ENCODE measurements around the gene NHSL2. TPM values are rescaled to one million over a fixed set of nuclear protein-coding genes. Genes with fewer than 3 reads are reported as not detected.
"Not testable (repeated sequence)": the region's sequence is repeated elsewhere in the genome, so short reads cannot be mapped to it uniquely, and the experiment has no call there.

NHSL2 gene
- total and polyA plus RNA-seq, 4 experiments from 2014 or later: 8.1 to 27.2 (median 10.6) TPM

- Histone ChIP-seq H3K9me3 (ENCODE audit: control insufficient read depth in 1 of 2, low read length in 2 of 2) (no peaks in the 10 kb centered on the region), H3K36me3 (ENCODE audit: insufficient read depth, low read length) (no peaks in the 10 kb centered on the region), H3K4me1 (ENCODE audit: insufficient read depth, low read length) (peaks cover 11% of the 10 kb centered on the region), H3K4me3 (ENCODE audit: low read length in 2 of 2) (no peak overlapping the region), H3K27me3 (ENCODE audit: insufficient read depth, low read length) (no peaks in the 10 kb centered on the region), H3K27ac (ENCODE audit: low read depth, low read length) (no peak overlapping the region)
- intact Hi-C loops (cut with micrococcal nuclease): no loop called here
- CTCF ChIA-PET (ENCODE audit: partially characterized antibody): no interaction called here
- H3K36me3 Mint-ChIP-seq: no peaks in the 10 kb centered on the region
- DNase-seq: no peak
- H3K9me3 Mint-ChIP-seq: no peaks in the 10 kb centered on the region
- no peaks in the 10 kb centered on the region for H3K27me3 Mint-ChIP-seq
- POLR2A ChIA-PET (ENCODE audit: partially characterized antibody): no interaction called here
- no peak overlapping the region for H3K4me3 Mint-ChIP-seq
- H3K4me1 Mint-ChIP-seq: peaks cover 8 to 27% (median 16%) of the 10 kb centered on the region in 4 donors
- H3K27ac Mint-ChIP-seq: no peak overlapping the region
Observed at GRCh38 chrX:72053508-72053907, 142.9 kb downstream of the NHSL2 start.

- H3K9me3 Mint-ChIP-seq: no peaks in the 10 kb centered on the region
- peaks cover 10 to 23% (median 16%) of the 10 kb centered on the region in 4 donors for H3K4me1 Mint-ChIP-seq
- DNase-seq: no peak
- Histone ChIP-seq H3K27me3 (ENCODE audit: insufficient read depth, low read length) (no peaks in the 10 kb centered on the region), H3K4me3 (ENCODE audit: low read length in 2 of 2) (no peak overlapping the region), H3K36me3 (ENCODE audit: insufficient read depth, low read length) (no peaks in the 10 kb centered on the region), H3K9me3 (ENCODE audit: control insufficient read depth in 1 of 2, low read length in 2 of 2) (no peaks in the 10 kb centered on the region), H3K27ac (ENCODE audit: low read depth, low read length) (no peak overlapping the region), H3K4me1 (ENCODE audit: insufficient read depth, low read length) (peaks cover 9% of the 10 kb centered on the region)
- no peak overlapping the region for H3K4me3 Mint-ChIP-seq
- CTCF ChIA-PET (ENCODE audit: partially characterized antibody): interaction anchor here (1.3 kb wide), 1 partner anchor 27 kb away, joined by 3 read pairs; no protein-coding TSS in a partner anchor
- no peaks in the 10 kb centered on the region for H3K36me3 Mint-ChIP-seq
- POLR2A ChIA-PET (ENCODE audit: partially characterized antibody): no interaction called here
- intact Hi-C loops (cut with micrococcal nuclease): no loop called here
- H3K27ac Mint-ChIP-seq: no peak overlapping the region
- no peaks in the 10 kb centered on the region for H3K27me3 Mint-ChIP-seq
Observed at GRCh38 chrX:72054779-72055489, 144.3 kb downstream of the NHSL2 start.

- CTCF ChIA-PET (ENCODE audit: partially characterized antibody): interaction anchor here (1.2 kb wide), 1 partner anchor 35 kb away, joined by 6 read pairs; no protein-coding TSS in a partner anchor
- no peaks in the 10 kb centered on the region for H3K9me3 Mint-ChIP-seq
- no peak overlapping the region for H3K27ac Mint-ChIP-seq
- no peak for DNase-seq
- no peak overlapping the region for H3K4me3 Mint-ChIP-seq
- intact Hi-C loops (cut with micrococcal nuclease): no loop called here
- Histone ChIP-seq H3K27ac (ENCODE audit: low read depth, low read length) (no peak overlapping the region), H3K36me3 (ENCODE audit: insufficient read depth, low read length) (no peaks in the 10 kb centered on the region), H3K9me3 (ENCODE audit: control insufficient read depth in 1 of 2, low read length in 2 of 2) (no peaks in the 10 kb centered on the region), H3K4me1 (ENCODE audit: insufficient read depth, low read length) (peaks cover 9% of the 10 kb centered on the region), H3K27me3 (ENCODE audit: insufficient read depth, low read length) (no peaks in the 10 kb centered on the region), H3K4me3 (ENCODE audit: low read length in 2 of 2) (no peak overlapping the region)
- no peaks in the 10 kb centered on the region for H3K27me3 Mint-ChIP-seq
- H3K36me3 Mint-ChIP-seq: no peaks in the 10 kb centered on the region
- peaks cover 7 to 20% (median 16%) of the 10 kb centered on the region in 4 donors for H3K4me1 Mint-ChIP-seq
- POLR2A ChIA-PET (ENCODE audit: partially characterized antibody): no interaction called here
Observed at GRCh38 chrX:72057331-72057730, 146.7 kb downstream of the NHSL2 start.

GRCh38 chrX:72057849-72058248 is 147.2 kb downstream of the NHSL2 start:
- peak overlapping the region in 2 of 7 donors; percentile 7 to 73 for H3K27ac Mint-ChIP-seq
- H3K9me3 Mint-ChIP-seq: no peaks in the 10 kb centered on the region
- Histone ChIP-seq H3K27ac (ENCODE audit: low read depth, low read length) (no peak overlapping the region), H3K36me3 (ENCODE audit: insufficient read depth, low read length) (no peaks in the 10 kb centered on the region), H3K27me3 (ENCODE audit: insufficient read depth, low read length) (no peaks in the 10 kb centered on the region), H3K4me1 (ENCODE audit: insufficient read depth, low read length) (peaks cover 9% of the 10 kb centered on the region), H3K9me3 (ENCODE audit: control insufficient read depth in 1 of 2, low read length in 2 of 2) (no peaks in the 10 kb centered on the region), H3K4me3 (ENCODE audit: low read length in 2 of 2) (no peak overlapping the region)
- peaks cover 7 to 20% (median 16%) of the 10 kb centered on the region in 4 donors for H3K4me1 Mint-ChIP-seq
- H3K36me3 Mint-ChIP-seq: no peaks in the 10 kb centered on the region
- intact Hi-C loops (cut with micrococcal nuclease): no loop called here
- ChIA-PET POLR2A (ENCODE audit: partially characterized antibody) (interaction anchor here (1.1 kb wide), 1 partner anchor 12 kb away, joined by 3 read pairs; no protein-coding TSS in a partner anchor), CTCF (ENCODE audit: partially characterized antibody) (interaction anchor here (0.6 to 1.2 kb wide), 3 partner anchors 10 to 66 kb away, joined by 3 to 6 read pairs (median 4); no protein-coding TSS in a partner anchor)
- H3K27me3 Mint-ChIP-seq: no peaks in the 10 kb centered on the region
- H3K4me3 Mint-ChIP-seq: no peak overlapping the region
- DNase-seq: no peak

- H3K4me1 ChIP-seq (ENCODE audit: insufficient read depth, low read length); H3K9me3 ChIP-seq (ENCODE audit: control insufficient read depth in 1 of 2, low read length in 2 of 2); H3K36me3 Mint-ChIP-seq; H3K4me3 Mint-ChIP-seq; H3K4me3 ChIP-seq (ENCODE audit: low read length in 2 of 2); H3K27me3 ChIP-seq (ENCODE audit: insufficient read depth, low read length); H3K9me3 Mint-ChIP-seq; H3K27me3 Mint-ChIP-seq; intact Hi-C loops (cut with micrococcal nuclease); H3K36me3 ChIP-seq (ENCODE audit: insufficient read depth, low read length); H3K27ac Mint-ChIP-seq; H3K27ac ChIP-seq (ENCODE audit: low read depth, low read length); DNase-seq: not testable (repeated sequence)
- ChIA-PET CTCF (ENCODE audit: partially characterized antibody) (interaction anchor here (0.6 to 1.2 kb wide), 3 partner anchors 10 to 66 kb away, joined by 3 to 6 read pairs (median 4); no protein-coding TSS in a partner anchor), POLR2A (ENCODE audit: partially characterized antibody) (interaction anchor here (1.1 kb wide), 1 partner anchor 12 kb away, joined by 3 read pairs; no protein-coding TSS in a partner anchor)
- peaks cover 7 to 20% (median 16%) of the 10 kb centered on the region in 4 donors for H3K4me1 Mint-ChIP-seq
Observed at GRCh38 chrX:72058346-72058745, 147.7 kb downstream of the NHSL2 start.

GRCh38 chrX:72060196-72060920 is 149.7 kb downstream of the NHSL2 start:
- no peak for DNase-seq
- ChIA-PET CTCF (ENCODE audit: partially characterized antibody) (interaction anchor here (1.3 kb wide), 1 partner anchor 41 kb away, joined by 5 read pairs; no protein-coding TSS in a partner anchor), POLR2A (ENCODE audit: partially characterized antibody) (no interaction called here)
- Histone ChIP-seq H3K4me3 (ENCODE audit: low read length in 2 of 2) (no peak overlapping the region), H3K4me1 (ENCODE audit: insufficient read depth, low read length) (peaks cover 9% of the 10 kb centered on the region), H3K27me3 (ENCODE audit: insufficient read depth, low read length) (no peaks in the 10 kb centered on the region), H3K27ac (ENCODE audit: low read depth, low read length) (no peak overlapping the region), H3K36me3 (ENCODE audit: insufficient read depth, low read length) (no peaks in the 10 kb centered on the region), H3K9me3 (ENCODE audit: control insufficient read depth in 1 of 2, low read length in 2 of 2) (no peaks in the 10 kb centered on the region)
- peaks cover 7 to 20% (median 16%) of the 10 kb centered on the region in 4 donors for H3K4me1 Mint-ChIP-seq
- intact Hi-C loops (cut with micrococcal nuclease): no loop called here
- H3K27ac Mint-ChIP-seq: no peak overlapping the region
- H3K36me3 Mint-ChIP-seq: no peaks in the 10 kb centered on the region
- H3K4me3 Mint-ChIP-seq: no peak overlapping the region
- H3K27me3 Mint-ChIP-seq: no peaks in the 10 kb centered on the region
- H3K9me3 Mint-ChIP-seq: no peaks in the 10 kb centered on the region

- no peaks in the 10 kb centered on the region for H3K27me3 ChIP-seq (ENCODE audit: insufficient read depth, low read length)
- intact Hi-C loops (cut with micrococcal nuclease): no loop called here
- H3K4me3 ChIP-seq (ENCODE audit: low read length in 2 of 2): no peak overlapping the region
- H3K27ac Mint-ChIP-seq: no peak overlapping the region
- no peaks in the 10 kb centered on the region for H3K36me3 Mint-ChIP-seq
- no peaks in the 10 kb centered on the region for H3K9me3 Mint-ChIP-seq
- peaks cover 9% of the 10 kb centered on the region for H3K4me1 ChIP-seq (ENCODE audit: insufficient read depth, low read length)
- H3K36me3 ChIP-seq (ENCODE audit: insufficient read depth, low read length): no peaks in the 10 kb centered on the region
- ChIA-PET CTCF (ENCODE audit: partially characterized antibody) (interaction anchor here (1.3 kb wide), 1 partner anchor 42 kb away, joined by 5 read pairs; no protein-coding TSS in a partner anchor), POLR2A (ENCODE audit: partially characterized antibody) (no interaction called here)
- no peak overlapping the region for H3K4me3 Mint-ChIP-seq
- no peaks in the 10 kb centered on the region for H3K9me3 ChIP-seq (ENCODE audit: control insufficient read depth in 1 of 2, low read length in 2 of 2)
- peaks cover 7 to 20% (median 16%) of the 10 kb centered on the region in 4 donors for H3K4me1 Mint-ChIP-seq
- no peak for DNase-seq
- peaks cover 0 to 2% of the 10 kb centered on the region in 2 donors for H3K27me3 Mint-ChIP-seq
- H3K27ac ChIP-seq (ENCODE audit: low read depth, low read length): no peak overlapping the region
Observed at GRCh38 chrX:72060921-72061490, 150.4 kb downstream of the NHSL2 start.
